HG03280 (cell line): Measurements from ENCODE around the gene ACP3.
"Not testable (repeated sequence)": the region's sequence is repeated elsewhere in the genome, so short reads cannot be mapped to it uniquely, and the experiment has no call there.

ENCODE experiments used
- ATAC-seq: cut with Tn5 transposase; IDR thresholded peaks from one replicate; pipeline ENCODE4 v1.9.1; 2021; ENCODE audit warnings: mild to moderate bottlenecking, moderate library complexity; ENCODE audit not compliant: unreplicated experiment

The ACP3 gene, protein sequence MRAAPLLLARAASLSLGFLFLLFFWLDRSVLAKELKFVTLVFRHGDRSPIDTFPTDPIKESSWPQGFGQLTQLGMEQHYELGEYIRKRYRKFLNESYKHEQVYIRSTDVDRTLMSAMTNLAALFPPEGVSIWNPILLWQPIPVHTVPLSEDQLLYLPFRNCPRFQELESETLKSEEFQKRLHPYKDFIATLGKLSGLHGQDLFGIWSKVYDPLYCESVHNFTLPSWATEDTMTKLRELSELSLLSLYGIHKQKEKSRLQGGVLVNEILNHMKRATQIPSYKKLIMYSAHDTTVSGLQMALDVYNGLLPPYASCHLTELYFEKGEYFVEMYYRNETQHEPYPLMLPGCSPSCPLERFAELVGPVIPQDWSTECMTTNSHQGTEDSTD

DNA sequence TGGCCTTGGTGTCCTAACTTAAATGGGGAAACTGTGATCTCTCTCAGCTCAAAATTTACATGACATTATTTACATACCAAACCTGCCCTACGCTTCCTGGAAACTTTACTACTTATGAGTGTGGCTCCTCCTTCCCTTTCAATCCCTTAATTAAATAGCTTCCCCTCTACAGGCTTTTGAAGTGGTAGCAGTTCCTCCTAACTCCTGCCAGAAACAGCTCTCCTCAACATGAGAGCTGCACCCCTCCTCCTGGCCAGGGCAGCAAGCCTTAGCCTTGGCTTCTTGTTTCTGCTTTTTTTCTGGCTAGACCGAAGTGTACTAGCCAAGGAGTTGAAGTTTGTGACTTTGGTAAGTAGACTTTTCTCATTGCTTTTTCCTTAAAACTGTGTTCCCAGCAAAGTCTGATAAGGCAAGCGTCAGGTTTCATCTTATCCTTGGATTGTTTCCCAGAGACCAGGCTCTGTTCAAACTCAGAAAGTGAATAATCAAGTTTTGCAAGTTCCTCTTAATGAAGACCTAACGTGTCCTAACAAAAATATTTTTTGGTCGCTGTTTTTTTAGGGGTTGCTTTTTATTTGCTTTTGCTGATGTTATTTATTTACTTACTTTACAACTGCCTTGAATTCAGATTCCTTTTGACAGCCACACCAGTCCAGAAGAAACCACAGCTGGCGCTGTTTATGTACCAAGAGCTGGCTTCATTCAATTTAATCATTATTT is at the start of gene ACP3:
TSS of gene ACP3 (plus strand) at position 179 of the 720 bp plus-strand sequence. CDS start at position 229, 50 bp downstream.
- no peak for ATAC-seq

DNA sequence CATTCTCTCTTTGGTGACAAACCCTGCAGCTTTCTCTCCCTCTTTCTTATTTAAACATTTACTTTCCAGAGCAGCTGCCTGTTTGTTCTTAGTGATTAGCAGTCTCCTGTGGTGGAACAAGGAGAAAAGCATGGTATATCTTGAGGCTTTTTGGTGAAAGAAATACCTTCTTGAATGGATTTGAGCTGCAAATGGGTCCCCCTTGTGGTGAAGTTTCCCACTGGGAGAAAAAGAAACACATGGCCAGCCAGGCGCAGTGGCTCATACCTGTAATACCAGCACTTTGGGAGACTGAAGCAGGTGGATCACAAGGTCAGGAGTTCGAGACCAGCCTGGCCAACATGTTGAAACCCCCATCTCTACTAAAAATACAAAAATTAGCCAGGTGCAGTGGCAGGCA is 48.3 kb upstream of the ACP3 start:
- no peak for ATAC-seq

DNA sequence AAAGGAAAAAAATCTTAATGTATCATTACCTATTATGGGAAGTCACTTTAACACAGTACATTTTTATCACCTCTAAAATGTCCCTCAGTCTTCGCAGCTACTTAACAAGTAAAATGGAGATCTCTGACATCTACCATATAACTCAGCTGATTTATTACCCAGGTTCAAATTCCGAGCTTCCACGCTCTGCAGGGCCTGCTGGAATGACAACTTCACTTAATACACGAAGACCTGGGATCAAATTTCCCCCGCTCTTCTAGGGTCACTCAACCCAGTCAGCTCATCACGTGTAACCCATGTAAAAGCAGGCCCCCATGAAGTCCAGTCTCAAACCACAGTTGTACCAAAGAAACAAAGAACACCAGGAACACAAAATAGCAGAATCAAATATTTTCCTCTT is 44.2 kb upstream of the ACP3 start:
- no peak for ATAC-seq

DNA sequence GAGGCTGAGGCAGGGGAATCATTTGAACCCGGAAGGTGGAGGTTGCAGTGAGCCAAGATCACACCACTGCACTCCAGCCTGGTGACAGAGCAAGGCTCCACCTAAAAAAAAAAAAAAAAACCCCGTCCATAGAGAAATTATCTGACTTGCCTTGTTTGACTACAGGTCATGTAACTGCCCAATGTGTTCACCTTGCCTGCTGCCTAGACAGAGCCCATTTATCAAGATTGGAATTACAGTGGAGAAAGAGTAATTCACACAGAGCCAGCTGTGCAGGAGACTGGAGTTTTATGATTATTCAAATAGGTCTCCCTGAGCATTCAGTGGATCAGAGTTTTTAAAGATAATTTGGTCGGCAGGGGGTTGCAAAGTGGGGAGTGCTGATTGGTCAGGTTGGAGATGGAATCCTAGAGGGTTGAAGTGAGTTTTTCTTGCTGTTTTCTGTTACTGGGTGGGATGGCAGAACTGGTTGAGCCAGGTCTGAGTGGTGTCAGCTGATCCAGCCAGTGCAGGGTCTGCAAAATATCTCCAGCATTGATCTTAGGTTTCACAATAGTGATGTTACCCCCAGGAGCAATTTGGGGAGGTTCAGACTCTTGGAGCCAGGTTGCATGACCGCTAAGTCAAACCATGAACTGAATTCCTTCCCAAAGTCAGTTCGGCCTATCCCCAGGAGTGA is 40.8 kb upstream of the ACP3 start:
- ATAC-seq, result no peak

DNA sequence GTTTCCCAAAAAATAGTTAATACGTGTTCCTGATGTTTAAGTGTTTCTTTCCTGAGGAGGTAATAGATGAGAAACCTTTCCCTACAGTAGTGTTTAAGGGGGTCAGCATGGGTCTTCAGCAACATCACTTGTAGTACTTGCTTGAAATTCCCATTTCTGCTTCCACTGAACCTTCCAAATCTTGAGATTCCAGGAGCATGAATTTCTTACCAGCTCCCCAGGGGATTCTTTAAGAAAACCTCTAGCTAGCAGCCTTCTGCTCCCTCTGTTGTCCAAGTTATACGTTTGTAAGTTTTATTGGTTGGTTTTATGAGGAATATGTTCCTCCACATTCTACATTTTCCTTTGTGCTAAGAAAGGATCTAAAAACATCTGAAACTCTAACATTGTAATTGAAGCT is 38.2 kb upstream of the ACP3 start:
- no peak for ATAC-seq

DNA sequence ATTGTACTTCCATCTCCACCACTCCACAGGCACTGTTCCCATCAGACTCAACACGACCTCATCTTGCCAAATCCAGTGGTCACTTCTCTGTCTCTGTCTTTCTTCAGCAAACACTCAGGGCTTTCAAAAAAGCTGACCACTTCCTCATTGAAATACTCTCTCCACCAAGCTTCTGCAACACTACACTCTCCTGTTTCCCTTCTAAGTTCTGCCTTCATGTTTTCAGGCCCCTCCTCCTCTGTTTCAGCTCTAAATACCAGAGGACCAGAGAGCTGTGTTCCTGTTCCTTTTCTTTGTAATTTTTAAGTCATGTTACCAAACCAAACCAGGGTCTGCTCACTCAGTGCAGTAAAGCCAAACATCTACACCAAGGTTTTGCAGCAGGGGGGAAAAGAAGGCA is 33.8 kb upstream of the ACP3 start:
- ATAC-seq, result no peak

DNA sequence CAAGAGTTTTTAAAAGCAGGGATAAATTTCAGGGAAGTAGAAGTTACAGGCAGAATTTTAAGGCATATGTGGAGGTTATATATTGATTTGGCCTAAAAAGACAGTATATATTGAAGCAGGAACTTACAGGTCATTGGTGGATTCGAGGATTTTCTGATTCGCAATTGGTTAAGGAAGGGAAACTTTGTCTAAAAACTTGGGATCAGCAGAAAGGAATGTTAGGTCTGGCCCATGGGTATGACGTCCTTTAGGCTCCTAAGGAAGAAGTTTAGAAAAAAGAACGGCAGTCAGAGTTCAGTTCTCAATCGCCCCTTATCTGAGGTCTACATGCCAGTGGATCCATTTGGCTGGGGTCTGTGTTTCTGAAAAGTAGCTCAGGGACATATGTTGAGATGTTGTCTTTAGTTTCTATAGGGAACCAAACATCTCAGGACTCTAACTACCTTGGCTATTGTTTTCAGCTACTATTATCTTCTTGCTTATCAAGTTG is 33.2 kb upstream of the ACP3 start:
- no peak for ATAC-seq

DNA sequence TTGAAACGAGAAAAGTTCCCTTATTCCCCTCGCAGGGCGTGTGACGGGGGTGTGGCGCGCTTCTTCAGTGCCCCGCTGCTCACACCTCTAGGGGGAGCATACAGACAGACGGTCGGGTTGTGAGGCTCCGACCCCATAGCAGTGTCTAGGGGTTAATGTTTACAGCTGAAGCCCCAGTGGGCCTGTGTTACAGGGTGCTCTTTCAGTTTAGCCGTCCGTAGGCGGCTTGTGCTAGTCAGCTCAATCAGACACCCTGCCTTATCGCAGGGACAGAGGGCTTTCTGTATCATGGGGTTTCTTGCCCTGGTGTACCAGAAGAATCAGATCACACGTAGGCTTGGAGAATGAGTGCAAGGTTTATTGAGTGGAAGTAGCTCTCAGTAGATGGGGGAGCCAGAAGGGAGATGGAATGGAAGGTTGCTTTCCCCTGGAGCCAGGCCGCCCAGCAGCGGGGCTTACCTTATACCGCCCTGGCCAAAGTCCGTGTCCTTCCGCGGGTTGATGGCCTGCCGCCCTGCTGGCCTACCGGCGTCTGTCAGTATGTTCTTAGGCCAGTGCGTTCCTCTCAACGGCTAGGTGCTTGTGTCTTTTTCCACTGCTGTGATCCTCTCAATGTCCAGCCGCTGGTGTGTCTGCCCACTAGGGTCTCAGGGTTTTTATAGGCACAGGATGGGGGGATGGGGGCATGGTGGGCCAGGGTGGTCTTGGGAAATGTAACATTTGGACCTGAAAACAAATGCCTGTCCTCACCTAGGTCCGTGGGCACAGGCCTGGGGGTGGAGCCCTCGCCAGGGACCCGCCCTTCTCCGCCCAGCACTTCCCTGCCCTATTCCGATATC is 32.2 kb upstream of the ACP3 start:
- no peak for ATAC-seq

DNA sequence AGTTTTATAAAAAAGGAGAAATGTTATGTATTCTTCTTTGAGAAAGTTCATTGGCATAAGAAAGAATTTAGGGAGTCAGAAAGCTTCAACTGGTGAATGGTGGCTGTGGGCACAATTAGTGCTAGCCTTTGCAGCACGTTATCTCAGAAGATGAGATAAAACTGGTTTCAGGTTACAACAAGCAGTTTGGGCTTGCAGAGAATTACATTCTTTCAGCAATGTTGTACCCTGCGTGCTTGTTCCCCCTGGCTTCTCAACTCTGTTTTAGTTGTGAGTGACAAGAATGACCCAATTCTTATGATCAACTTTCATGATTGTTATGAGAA is 31.6 kb upstream of the ACP3 start:
- ATAC-seq, result no peak

DNA sequence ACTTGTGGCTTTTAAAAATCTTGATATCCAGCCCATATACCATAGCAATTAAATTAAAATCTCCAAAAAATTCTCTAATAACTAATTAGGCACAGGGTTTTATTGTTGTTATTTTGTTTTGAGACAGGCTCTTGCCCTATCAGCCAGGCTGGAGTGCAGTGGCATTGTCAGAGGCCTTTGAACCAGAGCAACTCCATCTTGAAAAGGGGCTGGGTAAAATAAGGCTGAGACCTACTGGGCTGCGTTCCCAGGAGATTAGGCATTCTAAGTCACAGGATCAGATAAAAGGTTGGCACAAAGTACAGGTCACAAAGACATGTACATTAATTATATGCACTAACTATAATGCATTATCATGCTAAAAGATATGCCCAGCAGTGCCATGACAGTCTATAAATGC is 31.2 kb upstream of the ACP3 start:
- ATAC-seq, result no peak

DNA sequence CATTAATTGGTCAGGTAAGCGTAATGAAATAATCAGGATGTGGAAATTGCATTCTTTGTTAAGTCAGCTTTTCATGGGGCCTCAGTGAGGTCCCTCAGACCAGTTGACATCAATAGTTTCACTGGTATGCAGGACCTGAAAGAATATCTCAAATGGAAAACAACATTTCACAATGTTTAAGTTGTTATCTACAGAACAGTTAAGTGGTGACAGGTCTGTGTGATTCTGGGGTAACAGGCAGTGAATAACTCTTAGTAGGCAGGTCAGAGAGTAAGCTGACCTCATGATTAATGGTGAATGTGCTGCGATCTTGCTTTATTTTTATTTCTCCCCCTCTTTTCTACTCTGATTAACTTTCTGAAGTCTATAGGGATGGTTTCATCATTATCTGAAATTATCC is 28.9 kb upstream of the ACP3 start:
- ATAC-seq, result no peak

DNA sequence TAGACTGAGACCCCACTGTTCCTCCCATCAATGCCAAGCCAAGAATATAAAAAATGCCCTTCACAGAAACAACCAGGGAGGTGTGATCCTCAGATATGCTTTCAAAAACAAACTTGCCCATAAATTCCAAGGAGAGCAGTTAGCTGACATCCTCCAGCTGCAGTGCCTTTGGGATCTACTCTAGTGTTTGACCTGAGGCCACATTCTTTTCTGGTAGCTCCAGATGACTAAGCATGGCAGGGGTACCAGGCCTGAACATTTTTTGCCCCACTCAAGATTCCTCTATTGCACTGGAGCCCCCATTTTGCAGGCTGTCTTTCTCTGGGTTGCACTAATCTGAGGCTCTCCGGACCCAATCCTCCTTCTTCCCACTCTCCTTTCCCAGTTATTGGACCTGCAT is 27.9 kb upstream of the ACP3 start:
- no peak for ATAC-seq

DNA sequence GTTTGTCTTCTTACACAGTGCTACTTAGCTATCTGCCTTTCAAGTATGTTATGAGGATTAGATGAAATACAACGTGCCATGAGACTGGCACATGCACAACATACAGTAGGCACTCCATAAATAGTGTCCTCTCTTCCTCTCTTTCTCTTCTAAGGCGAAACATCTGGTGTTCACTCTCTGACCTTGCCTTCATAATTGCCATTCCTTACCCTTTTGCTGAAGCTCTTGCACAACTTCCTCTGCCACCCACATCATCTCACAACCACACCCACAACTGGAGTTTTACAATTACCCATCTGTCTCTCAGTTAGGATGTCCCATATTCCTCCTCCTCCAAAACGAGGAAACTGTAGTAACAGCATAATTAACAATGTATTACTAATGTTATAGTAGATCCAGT is 26.4 kb upstream of the ACP3 start:
- no peak for ATAC-seq

DNA sequence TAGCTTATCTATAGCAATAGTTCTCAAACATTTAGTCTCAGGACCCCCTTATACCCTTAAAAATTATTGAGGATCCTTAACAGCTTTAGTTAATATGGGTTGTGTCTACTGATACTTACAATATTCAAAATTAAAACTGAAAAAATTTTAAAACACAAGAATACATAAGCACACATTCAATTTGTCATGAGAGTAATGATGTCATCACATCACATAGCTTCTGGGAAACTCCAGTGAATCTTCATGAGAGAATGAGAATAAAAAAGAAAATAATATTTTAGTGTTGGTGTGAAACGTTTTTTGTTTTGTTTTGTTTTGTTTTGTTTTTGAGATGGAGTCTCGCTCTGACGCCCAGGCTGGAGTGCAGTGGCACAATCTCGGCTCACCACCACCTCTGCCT is 25.2 kb upstream of the ACP3 start:
- no peak for ATAC-seq

DNA sequence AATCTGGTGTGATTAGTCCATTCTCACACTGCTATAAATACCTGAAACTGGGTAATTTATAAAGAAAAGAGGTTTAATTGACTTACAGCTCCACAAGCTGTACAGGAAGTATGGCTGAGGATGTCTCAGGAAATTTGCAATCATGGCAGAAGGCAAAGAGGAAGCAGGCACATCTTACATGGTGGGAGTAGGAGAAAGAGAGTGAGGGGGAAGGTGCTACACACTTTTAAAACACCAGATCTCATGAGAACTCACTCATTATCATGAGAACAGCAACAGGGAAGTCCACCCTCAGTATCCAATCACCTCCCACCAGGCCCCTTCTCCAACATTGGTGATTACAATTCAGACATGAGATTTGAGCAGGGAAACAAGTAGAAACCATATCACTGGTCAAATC is 24.0 kb upstream of the ACP3 start:
- no peak for ATAC-seq

DNA sequence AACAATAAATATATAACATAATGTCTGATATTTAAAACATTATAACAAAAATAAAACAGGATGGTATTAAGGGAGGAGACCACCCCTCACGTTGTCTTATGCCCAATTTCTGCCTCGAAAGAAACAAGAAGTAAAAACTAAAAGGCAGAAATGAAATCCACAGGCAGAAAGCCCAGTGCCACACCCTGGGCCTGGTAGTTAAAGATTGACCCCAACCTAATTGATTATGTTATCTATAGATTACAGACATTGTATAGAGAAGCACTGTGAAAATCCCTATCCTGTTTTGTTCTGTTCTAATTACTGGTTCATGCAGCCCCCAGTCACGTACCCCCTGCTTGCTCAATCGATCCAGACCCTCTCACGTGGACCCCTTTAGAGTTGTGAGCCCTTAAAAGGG is 22.3 kb upstream of the ACP3 start:
- ATAC-seq, result no peak

DNA sequence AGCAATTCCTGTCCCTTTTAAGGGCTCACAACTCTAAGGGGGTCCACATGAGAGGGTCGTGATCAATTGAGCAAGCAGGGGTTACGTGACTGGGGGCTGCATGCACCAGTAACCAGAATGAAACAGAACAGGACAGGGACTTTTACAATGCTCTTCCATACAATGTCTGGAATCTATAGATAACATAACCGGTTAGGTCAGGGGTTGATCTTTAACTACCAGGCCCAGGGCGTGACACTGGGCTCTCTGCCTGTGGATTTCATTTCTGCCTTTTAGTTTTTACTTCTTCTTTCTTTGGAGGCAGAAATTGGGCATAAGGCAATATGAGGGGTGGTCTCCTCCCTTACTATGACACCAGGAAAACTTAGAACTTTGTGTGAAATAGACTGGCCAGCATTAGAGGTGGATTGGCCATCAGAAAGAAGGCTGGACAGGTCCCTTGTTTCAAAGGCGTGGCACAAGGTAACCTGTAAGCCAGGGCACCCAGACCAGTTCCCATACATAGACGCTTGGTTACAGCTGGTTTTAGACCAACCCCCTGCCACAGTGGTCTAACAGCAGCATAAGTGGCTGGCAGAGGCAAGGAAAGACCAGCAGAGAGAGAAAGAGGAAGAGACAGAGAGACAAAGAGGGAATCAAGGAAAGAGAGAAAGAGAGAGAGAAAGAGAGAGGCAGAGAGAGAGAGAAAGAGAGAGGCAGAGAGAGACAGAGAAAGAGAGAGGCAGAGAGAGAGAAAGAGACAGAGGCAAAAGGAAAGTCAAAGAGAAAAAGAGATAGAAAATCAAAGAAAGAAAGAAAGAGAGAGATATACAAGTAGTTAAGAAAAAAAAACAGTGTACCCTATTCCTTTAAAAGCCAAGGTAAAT is 13.6 kb upstream of the ACP3 start:
- ATAC-seq, result not testable (repeated sequence)

DNA sequence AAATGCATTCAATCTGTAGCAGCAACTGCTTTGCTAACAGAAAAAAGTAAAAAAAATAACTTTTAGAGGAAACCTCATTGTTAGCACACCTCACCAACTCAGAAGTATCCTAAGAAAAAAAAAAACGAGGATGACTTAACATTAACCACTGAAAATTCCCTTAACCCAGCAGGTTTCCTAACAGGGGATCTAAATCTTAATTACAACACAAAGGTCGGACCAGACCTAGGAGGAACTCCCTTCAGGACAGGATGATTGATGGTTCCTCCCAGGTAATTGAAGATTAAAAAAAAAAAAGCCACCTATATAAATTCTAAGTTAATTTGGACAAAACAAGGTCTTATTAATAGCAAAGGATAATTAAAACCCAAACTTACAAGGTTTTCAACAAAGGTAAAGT is 12.9 kb upstream of the ACP3 start:
- ATAC-seq, result not testable (repeated sequence)

DNA sequence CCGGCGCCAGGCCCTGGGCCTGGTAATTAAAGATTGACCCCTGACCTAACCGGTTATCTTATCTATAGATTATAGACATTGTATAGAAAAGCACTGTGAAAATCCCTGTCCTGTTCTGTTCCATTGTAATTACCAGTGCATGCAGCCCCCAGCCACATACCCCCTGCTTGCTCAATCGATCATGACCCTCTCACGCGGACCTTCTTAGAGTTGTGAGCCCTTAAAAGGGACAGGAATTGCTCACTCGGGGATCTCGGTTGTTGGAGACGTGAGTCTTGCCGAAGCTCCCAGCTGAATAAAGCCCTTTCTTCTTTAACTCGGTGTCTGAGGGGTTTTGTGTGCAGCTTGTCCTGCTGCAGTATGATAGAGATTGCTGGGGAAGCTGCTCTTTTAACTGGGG is 7.2 kb upstream of the ACP3 start:
- not testable (repeated sequence) for ATAC-seq

DNA sequence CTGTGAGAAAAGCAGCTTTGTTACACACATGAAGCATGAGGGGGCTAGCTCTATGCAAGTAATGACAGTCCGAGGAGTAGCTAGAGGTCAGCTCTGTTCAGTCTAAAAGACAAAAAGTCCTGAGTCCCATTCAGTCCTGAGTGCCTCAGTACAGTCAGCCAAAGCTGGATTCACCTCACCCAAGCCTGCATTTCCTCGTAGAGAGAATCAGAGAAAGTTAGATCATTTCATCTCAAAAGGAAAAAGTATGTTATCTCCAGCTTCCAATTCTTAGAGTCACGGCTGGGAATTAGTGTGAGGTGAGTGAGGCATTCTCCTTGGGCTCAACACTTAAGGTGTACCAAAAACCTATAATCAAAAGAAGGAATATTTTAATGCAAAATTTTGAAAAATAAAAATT is 5.9 kb upstream of the ACP3 start:
- no peak for ATAC-seq
